Measurements from ENCODE around the gene SURF6. TPM values are rescaled to one million over a fixed set of nuclear protein-coding genes. Genes with fewer than 3 reads are reported as not detected.
"Not testable (repeated sequence)": the region's sequence is repeated elsewhere in the genome, so short reads cannot be mapped to it uniquely, and the experiment has no call there.

SURF6 gene
- total RNA-seq, 1 donor from 2014 or later = 15.0 TPM

DNA sequence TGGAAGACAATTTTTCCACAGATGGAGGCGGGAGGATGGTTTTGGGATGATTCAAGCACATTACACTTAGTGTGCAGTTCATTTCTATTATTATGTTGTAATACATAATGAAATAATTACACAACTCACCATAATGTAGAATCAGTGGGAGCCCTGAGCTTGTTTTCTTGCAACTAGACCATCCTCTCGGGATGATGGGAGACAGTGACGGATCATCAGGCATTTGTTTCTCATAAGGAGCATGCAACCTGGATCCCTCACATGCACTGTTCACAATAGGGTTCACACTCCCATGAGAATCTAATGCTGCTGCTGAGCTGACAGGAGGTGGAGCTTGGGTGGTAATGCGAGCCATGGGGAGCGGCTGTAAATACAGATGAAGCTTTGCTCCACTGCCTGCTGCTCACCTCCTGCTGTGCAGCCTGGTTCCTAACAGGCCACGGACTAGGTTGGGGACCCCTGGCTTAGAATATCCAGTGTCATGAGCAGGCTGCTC lies 41.8 kb upstream of the SURF6 start:
- peaks cover 3% of the 10 kb centered on the region for H3K9me3 Mint-ChIP-seq (ENCODE audit: unreplicated experiment)
- H3K27me3 Mint-ChIP-seq (ENCODE audit: unreplicated experiment) = peaks cover 3% of the 10 kb centered on the region
- TF ChIP-seq CTCF (IDR thresholded peaks at IDR 0.05; ENCODE audit: partially characterized antibody, unreplicated experiment) = no peak
- DNase-seq = no peak
- no peak overlapping the region for H3K4me3 Mint-ChIP-seq (ENCODE audit: unreplicated experiment)
- no peaks in the 10 kb centered on the region for H3K36me3 Mint-ChIP-seq (ENCODE audit: unreplicated experiment)
- no peaks in the 10 kb centered on the region for H3K4me1 Mint-ChIP-seq (ENCODE audit: low read depth, unreplicated experiment)
- peak overlapping the region; percentile 17 for H3K27ac Mint-ChIP-seq (ENCODE audit: unreplicated experiment)

DNA sequence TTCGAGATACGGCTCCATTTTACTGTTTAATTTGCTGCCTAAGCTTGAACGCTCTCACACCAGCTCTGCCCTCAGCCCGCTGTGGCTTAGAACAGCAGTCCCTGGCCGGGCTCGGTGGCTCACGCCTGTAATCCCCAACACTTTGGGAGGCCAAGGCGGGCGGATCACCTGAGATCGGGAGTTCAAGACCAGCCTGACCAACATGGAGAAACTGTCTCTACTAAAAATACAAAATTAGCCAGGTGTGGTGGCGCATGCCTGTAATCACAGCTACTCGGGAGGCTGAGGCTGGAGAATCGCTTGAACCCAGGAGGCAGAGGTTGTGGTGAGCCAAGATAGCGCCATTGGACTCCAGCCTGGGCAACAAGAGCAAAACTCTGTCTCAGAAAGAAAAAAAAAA lies 41.3 kb upstream of the SURF6 start:
- not testable (repeated sequence) for H3K27me3 Mint-ChIP-seq (ENCODE audit: unreplicated experiment); H3K27ac Mint-ChIP-seq (ENCODE audit: unreplicated experiment); H3K4me1 Mint-ChIP-seq (ENCODE audit: low read depth, unreplicated experiment); DNase-seq; H3K36me3 Mint-ChIP-seq (ENCODE audit: unreplicated experiment); H3K9me3 Mint-ChIP-seq (ENCODE audit: unreplicated experiment)
- H3K4me3 Mint-ChIP-seq (ENCODE audit: unreplicated experiment) = peak overlapping the region; percentile 72

DNA sequence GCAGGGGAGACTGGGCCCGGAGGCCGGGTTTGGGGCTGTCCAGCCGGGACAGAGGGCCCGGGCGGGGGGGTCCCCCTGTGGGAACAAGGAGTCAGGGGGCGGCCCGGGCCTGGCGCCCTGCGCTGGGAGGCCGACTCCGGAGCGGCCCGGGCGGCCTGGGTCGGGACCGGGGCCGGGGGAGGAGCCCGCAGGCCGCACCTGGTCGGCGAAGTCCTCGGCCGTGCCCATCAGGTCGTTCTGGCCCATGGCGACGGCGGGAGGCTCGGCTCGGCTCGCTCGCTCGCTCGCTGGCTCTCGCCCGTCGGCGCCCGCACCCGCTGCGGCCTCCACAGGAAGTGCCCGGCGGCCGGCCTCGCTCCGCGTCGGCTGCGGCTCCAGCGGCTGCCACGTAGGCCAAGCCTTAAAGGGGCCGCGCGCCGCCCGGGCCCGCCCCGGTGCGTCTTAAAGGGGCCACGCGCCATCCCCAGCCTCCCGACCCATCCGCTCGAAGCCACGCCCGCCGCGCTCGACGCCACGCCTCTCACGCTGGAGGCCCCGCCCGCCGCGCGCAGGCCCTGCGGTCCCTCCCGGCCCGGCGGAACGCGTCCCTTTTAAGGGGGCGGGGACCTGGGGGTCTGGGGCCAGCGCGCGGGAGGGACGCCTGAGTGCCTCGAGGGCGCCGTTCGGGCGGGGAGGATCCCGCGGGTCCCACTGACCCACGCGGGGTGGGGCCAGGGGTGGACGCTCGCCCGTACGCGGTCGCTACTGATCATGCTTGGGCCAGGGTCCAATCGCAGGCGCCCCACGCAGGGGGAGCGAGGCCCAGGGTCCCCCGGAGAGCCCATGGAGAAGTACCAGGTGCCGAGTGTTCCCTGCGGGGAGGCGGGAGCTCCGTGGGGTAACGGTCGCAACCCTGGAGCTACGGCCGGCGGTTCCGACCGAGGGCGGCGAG lies 40.0 kb upstream of the SURF6 start, which contains the start of the genes STKLD1 and SURF4:
Gene STKLD1 (plus strand): TSS at position 643 of the 931 bp plus-strand sequence. CDS start 108 bp downstream, at position 751.
Gene SURF4 (minus strand): TSS at position 337 of the 931 bp plus-strand sequence. CDS start 91 bp downstream, at position 246.
- peak within 1 kb of the TSS; percentile 94 for H3K27ac Mint-ChIP-seq (ENCODE audit: unreplicated experiment)
- no peaks in the 10 kb centered on the region for H3K36me3 Mint-ChIP-seq (ENCODE audit: unreplicated experiment)

DNA sequence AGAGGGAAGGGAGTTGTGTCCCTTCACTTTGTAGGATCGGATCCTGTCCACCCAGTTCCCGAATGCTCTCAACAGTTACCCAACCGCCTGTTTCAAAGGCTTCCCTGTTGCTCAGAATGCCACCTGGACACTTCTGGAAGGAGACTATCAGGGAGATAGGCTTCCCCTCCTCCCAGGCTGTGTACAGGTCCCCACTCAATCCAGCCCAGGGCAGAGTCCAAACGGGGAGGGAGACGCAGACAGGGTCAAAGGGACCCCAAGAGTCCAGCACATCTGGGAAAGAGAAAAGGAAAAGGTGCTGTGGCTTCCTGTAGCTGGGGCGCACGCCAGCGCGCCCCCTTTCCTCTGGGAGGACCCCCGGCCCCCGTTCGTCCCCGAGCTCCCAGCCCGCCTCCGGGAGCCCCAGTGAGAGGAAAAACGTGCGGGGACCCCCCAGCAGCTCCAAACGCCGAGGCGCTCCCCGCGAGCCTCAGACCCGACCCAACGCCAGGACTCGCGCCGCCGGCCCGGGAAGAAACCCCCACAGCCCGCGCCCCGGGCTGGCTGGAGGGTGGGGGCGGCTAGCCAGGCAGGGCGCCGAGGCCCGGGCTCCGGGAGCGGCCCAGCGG lies 39.2 kb upstream of the SURF6 start:
- Mint-ChIP-seq H3K9me3 (ENCODE audit: unreplicated experiment) (peaks cover 3% of the 10 kb centered on the region), H3K27me3 (ENCODE audit: unreplicated experiment) (peaks cover 3% of the 10 kb centered on the region), H3K27ac (ENCODE audit: unreplicated experiment) (peak overlapping the region; percentile 94), H3K4me3 (ENCODE audit: unreplicated experiment) (peak overlapping the region; percentile 94), H3K36me3 (ENCODE audit: unreplicated experiment) (no peaks in the 10 kb centered on the region), H3K4me1 (ENCODE audit: low read depth, unreplicated experiment) (peaks cover 12% of the 10 kb centered on the region)
- TF ChIP-seq CTCF (IDR thresholded peaks at IDR 0.05; ENCODE audit: partially characterized antibody, unreplicated experiment) = no peak
- DNase-seq = no peak

More for the DNA sequence above, 40.0 kb upstream of the SURF6 start, which contains the start of the genes STKLD1 and SURF4:
- DNase-seq = peak; percentile 97
- Mint-ChIP-seq H3K4me3 (ENCODE audit: unreplicated experiment) (peak within 1 kb of the TSS; percentile 94), H3K27me3 (ENCODE audit: unreplicated experiment) (peaks cover 3% of the 10 kb centered on the region), H3K4me1 (ENCODE audit: low read depth, unreplicated experiment) (peaks cover 6% of the 10 kb centered on the region), H3K9me3 (ENCODE audit: unreplicated experiment) (peaks cover 3% of the 10 kb centered on the region)
- TF ChIP-seq CTCF (IDR thresholded peaks at IDR 0.05; ENCODE audit: partially characterized antibody, unreplicated experiment) = peak; percentile 17

DNA sequence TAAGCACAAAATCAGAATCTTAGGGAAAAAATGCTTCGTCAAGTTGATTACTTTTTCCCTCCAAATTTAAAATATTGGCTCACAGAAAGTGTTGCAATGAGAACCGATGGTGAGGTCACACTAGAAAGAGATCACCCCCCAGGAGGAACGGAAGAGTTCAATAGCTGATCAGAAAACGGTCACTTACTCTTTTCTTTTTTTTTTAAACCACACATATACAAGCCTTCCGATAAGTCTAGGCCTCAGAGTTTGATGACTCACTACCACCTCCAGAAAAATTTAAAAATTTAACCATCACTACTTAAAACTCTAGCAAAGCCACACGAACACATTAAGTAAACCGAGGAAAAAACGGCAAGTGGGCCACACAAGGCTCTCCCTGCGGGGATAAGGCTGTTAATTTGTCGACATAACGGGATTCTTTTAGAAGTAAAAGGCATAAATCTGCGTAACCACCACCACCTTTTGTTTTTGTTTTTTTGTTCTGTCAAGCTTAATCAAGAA lies 38.7 kb upstream of the SURF6 start:
- H3K27ac Mint-ChIP-seq (ENCODE audit: unreplicated experiment) = peak overlapping the region; percentile 94
- DNase-seq = no peak
- H3K4me3 Mint-ChIP-seq (ENCODE audit: unreplicated experiment) = peak overlapping the region; percentile 94

More for the DNA sequence above, 38.7 kb upstream of the SURF6 start:
- TF ChIP-seq CTCF (IDR thresholded peaks at IDR 0.05; ENCODE audit: partially characterized antibody, unreplicated experiment) = no peak
- peaks cover 3% of the 10 kb centered on the region for H3K9me3 Mint-ChIP-seq (ENCODE audit: unreplicated experiment)
- H3K4me1 Mint-ChIP-seq (ENCODE audit: low read depth, unreplicated experiment) = peaks cover 14% of the 10 kb centered on the region
- H3K36me3 Mint-ChIP-seq (ENCODE audit: unreplicated experiment) = no peaks in the 10 kb centered on the region
- peaks cover 3% of the 10 kb centered on the region for H3K27me3 Mint-ChIP-seq (ENCODE audit: unreplicated experiment)
